Epithelial cell of proximal tubule (primary cell): ENCODE data around the gene OSBPL10. TPM values are rescaled to one million over a fixed set of nuclear protein-coding genes. Genes with fewer than 3 reads are reported as not detected.

Experiments used
- DNase-seq: peaks from one replicate; pipeline ENCODE4 v3.0.0-alpha.2; 2011; ENCODE audit warnings: low read depth
- H3K4me3 ChIP-seq: 2 replicates; pipeline ENCODE4 v1.5.1; 2011; ENCODE audit warnings: low read depth, mild to moderate bottlenecking, low read length
- CTCF ChIP-seq: conservative IDR thresholded peaks from 2 replicates; pipeline ENCODE4 v1.5.1; 2012; ENCODE audit warnings: low read depth, mild to moderate bottlenecking, low read length
- total RNA-seq: library from RNA; depleted of rRNA; stranded (reverse); fragments of >200 nt; gene quantifications from 2 replicates; pipeline ENCODE4 v1.2.3, GENCODE V29; 2015

The OSBPL10 gene
- total RNA-seq, 1 donor from 2014 or later, result 17.5 TPM

DNA sequence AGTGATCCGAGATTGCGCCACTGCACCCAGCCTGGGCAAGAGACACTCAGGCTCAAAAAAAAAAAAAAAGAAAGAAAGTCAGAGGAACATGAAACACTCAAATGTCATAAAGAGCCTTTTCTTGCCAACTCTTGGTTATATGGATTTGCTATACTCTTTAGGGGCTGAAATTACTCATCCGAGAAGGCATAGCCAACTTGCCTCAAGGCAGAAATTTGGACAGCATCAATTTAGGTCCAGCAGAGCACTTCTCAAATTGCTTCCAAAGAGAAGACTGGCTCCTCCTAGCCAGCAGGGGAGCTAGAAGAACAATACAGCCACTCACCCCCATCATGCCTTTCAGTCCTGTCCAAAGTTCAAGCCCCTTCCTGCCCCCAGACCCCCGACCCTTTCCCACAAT is 43.8 kb downstream of the OSBPL10 start:
- peak; percentile 7 for TF ChIP-seq CTCF
- H3K4me3 ChIP-seq, result no peak overlapping the region
- DNase-seq, result no peak

DNA sequence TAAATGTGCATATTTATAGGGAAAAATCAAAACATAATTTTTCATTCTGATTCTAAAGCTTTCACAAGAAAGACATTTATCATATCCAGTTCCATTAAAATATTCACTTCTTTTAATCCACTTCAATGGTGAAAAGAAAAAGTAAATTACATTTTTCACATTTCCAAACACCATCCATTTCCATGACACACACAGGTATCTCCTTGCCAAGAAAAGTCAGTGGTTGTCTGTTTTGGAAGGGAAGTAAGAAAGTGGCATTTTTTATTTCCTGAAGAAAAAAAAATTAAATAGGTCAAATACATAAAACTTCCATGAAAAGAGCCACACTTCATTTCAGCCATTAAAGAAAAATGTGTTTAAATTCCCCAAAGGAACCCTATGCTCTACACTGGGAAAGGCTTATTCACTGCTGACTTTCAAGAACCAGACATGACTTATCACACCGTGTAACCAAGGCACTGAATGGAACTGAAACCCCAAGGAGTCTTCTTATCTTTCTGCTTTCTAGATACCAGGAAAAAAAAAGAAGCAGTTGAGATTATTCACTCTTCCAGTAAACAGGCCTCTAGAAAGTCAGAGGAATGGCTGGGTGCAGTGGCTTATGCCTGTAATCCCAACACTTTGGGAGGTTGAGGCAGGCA is 44.5 kb downstream of the OSBPL10 start:
- TF ChIP-seq CTCF, result no peak
- no peak for DNase-seq
- H3K4me3 ChIP-seq, result no peak overlapping the region

DNA sequence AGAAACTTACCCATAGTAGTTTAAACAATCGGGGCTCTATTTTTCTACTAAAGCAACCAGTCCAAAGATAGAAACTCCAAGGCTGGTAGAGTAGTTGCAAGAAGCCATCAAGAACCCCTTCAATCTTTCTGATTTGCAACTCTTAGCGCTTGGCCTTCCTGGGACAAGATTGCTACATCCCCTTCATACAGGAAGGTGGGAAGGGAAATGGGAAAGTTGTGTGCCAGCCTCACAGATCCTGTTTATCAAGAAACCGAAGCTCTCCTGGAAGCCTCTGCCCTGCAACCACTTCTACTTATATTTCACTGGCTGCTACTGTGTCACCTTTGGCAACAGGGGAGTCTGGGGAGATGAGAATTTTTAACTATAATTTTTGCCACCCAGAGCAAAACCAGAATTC is 46.2 kb downstream of the OSBPL10 start:
- no peak for TF ChIP-seq CTCF

DNA sequence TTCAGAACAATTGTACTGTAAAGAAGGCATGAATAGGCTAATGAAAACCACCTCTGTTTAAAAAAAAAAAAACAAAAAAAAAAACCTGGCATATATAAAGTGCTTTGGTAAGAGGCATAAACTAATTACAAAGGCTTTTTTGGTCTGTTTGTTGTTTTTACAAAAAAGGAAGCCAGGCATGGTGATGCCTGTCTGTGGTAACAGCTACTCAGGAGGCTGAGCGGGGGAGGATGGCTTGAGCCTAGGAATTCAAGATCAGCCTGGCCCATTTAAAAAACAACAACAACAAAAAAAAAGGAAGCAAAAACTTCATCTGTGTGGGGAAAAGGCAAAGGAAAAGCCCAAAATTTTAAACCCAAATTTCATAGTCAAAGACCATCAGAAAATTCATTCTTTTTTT is 47.0 kb downstream of the OSBPL10 start:
- no peak overlapping the region for H3K4me3 ChIP-seq
- DNase-seq, result no peak
- no peak for TF ChIP-seq CTCF

More for the DNA sequence above, 46.2 kb downstream of the OSBPL10 start:
- H3K4me3 ChIP-seq, result no peak overlapping the region
- no peak for DNase-seq

DNA sequence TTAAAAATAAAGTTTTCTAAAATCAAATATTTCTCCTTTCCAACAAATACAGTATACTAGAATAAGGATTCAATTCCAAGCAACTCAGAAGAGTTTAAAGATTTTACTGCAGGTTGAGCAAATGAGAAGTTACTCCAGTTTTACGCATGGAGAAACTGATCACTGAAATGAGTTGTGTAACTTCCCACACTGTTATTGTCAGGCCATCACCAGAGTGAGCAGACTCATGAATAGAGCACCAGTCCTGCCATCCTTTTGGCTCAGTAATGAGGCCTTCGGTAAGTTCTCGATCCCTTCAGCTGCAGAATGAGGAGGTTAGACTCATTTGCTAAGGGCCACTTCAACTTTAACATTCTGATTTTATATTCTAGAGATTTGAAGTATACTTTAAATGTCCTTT is 48.1 kb downstream of the OSBPL10 start:
- no peak for TF ChIP-seq CTCF
- DNase-seq, result peak; percentile 45
- no peak overlapping the region for H3K4me3 ChIP-seq

- no peak for TF ChIP-seq CTCF
- no peak for DNase-seq
- H3K4me3 ChIP-seq, result no peak overlapping the region
Measured at GRCh38 chr3:31929826-31930502, 51.1 kb downstream of the OSBPL10 start.

DNA sequence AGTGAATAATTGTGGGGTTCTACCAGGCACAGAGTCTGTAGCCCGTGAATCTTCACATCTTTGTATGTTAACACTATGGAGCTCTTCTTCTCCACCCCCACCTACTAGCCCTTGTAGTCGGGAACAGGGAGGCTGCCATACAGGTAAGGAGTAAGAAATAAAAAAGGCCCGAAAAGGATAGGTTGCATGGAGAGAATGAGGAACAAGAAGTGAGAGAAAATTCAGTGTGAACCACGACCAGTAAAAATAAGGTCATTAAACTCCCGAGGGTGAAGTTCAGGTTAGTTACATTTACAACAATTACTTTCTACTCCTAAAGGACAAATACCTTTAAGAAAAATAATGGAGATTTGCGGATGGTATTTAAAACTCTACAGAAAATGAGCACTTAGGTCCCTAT is 53.3 kb downstream of the OSBPL10 start:
- no peak overlapping the region for H3K4me3 ChIP-seq
- no peak for DNase-seq
- no peak for TF ChIP-seq CTCF
